Measurements from ENCODE around the gene SIM1.

Gene SIM1

GRCh38 chr6:100430962-100431361 is 33.8 kb downstream of the SIM1 start:
- no peak for DNase-seq (ENCODE audit: low spot score)

GRCh38 chr6:100427452-100427851 is 37.3 kb downstream of the SIM1 start:
- no peak for DNase-seq (ENCODE audit: low spot score)

- DNase-seq (ENCODE audit: low spot score) = no peak
Measured at GRCh38 chr6:100426744-100427338, 37.9 kb downstream of the SIM1 start.

- no peak for DNase-seq (ENCODE audit: low spot score)
Measured at GRCh38 chr6:100426241-100426640, 38.5 kb downstream of the SIM1 start.

- DNase-seq (ENCODE audit: low spot score) = no peak
Measured at GRCh38 chr6:100420711-100421110, 44.0 kb downstream of the SIM1 start.

GRCh38 chr6:100417036-100417435 is 47.7 kb downstream of the SIM1 start:
- no peak for DNase-seq (ENCODE audit: low spot score)

- DNase-seq (ENCODE audit: low spot score) = no peak
Measured at GRCh38 chr6:100415768-100416167, 49.0 kb downstream of the SIM1 start.

GRCh38 chr6:100412872-100413271 is 51.8 kb downstream of the SIM1 start:
- DNase-seq (ENCODE audit: low spot score) = no peak

GRCh38 chr6:100404051-100404450 is 60.7 kb downstream of the SIM1 start:
- DNase-seq (ENCODE audit: low spot score) = no peak

GRCh38 chr6:100393493-100393892 is 71.2 kb downstream of the SIM1 start:
- DNase-seq (ENCODE audit: low spot score) = no peak

- DNase-seq (ENCODE audit: low spot score) = no peak
Measured at GRCh38 chr6:100392423-100392822, 72.3 kb downstream of the SIM1 start.

- no peak for DNase-seq (ENCODE audit: low spot score)
Measured at GRCh38 chr6:100388868-100389519, 75.7 kb downstream of the SIM1 start.

- DNase-seq (ENCODE audit: low spot score) = no peak
Measured at GRCh38 chr6:100382767-100383195, 81.9 kb downstream of the SIM1 start.

- DNase-seq (ENCODE audit: low spot score) = no peak
Measured at GRCh38 chr6:100382031-100382430, 82.7 kb downstream of the SIM1 start.

GRCh38 chr6:100381111-100381510 is 83.6 kb downstream of the SIM1 start:
- no peak for DNase-seq (ENCODE audit: low spot score)

GRCh38 chr6:100379386-100379785 is 85.3 kb downstream of the SIM1 start:
- no peak for DNase-seq (ENCODE audit: low spot score)

GRCh38 chr6:100378576-100378975 is 86.1 kb downstream of the SIM1 start:
- DNase-seq (ENCODE audit: low spot score) = no peak

- no peak for DNase-seq (ENCODE audit: low spot score)
Measured at GRCh38 chr6:100376103-100376502, 88.6 kb downstream of the SIM1 start.

- no peak for DNase-seq (ENCODE audit: low spot score)
Measured at GRCh38 chr6:100372326-100373091, 92.2 kb downstream of the SIM1 start.

- no peak for DNase-seq (ENCODE audit: low spot score)
Measured at GRCh38 chr6:100371591-100371990, 93.1 kb downstream of the SIM1 start.

- no peak for DNase-seq (ENCODE audit: low spot score)
Measured at GRCh38 chr6:100370265-100370664, 94.5 kb downstream of the SIM1 start.

GRCh38 chr6:100366419-100366818 is 98.3 kb downstream of the SIM1 start:
- DNase-seq (ENCODE audit: low spot score) = no peak

- DNase-seq (ENCODE audit: low spot score) = no peak
Measured at GRCh38 chr6:100363651-100364050, 101.1 kb downstream of the SIM1 start.
